Parathyroid adenoma (tissue), 2 donors: ENCODE data around the gene MEIS2.

Experiments used
- H2AFZ ChIP-seq: fragments of 300-600 bp; sonication (generic); one replicate; pipeline ENCODE4 v1.7.0; 2017; ENCODE audit warnings: antibody characterized with exemption, mild to moderate bottlenecking
- H3K27ac ChIP-seq: fragments of 300-600 bp; sonication (generic); one replicate; pipeline ENCODE4 v1.7.0; 2017
- H3K27me3 ChIP-seq: fragments of 300-600 bp; sonication (generic); one replicate; pipeline ENCODE4 v1.7.0; 2017; ENCODE audit warnings: low read length; ENCODE audit not compliant: control insufficient read depth, insufficient read depth
- H3K36me3 ChIP-seq: fragments of 300-600 bp; sonication (generic); one replicate; pipeline ENCODE4 v1.7.0; 2017; ENCODE audit warnings: low read length; ENCODE audit not compliant: control insufficient read depth, insufficient read depth
- H3K4me1 ChIP-seq: fragments of 300-600 bp; sonication (generic); one replicate; pipeline ENCODE4 v1.7.0; 2017; ENCODE audit warnings: control low read depth
- H3K4me2 ChIP-seq: fragments of 300-600 bp; sonication (generic); one replicate; pipeline ENCODE4 v1.7.0; 2017; ENCODE audit warnings: low read length
- H3K4me3 ChIP-seq: fragments of 300-600 bp; sonication (generic); one replicate; pipeline ENCODE4 v1.7.0; 2017; ENCODE audit warnings: low read depth, low read length
- H3K79me2 ChIP-seq: fragments of 300-600 bp; sonication (generic); one replicate; pipeline ENCODE4 v1.7.0; 2017; ENCODE audit warnings: control low read depth
- H3K9ac ChIP-seq: fragments of 300-600 bp; sonication (generic); one replicate; pipeline ENCODE4 v1.7.0; 2017; ENCODE audit warnings: mild to moderate bottlenecking
- H3K9me3 ChIP-seq: fragments of 300-600 bp; sonication (generic); one replicate; pipeline ENCODE4 v1.7.0; 2017; ENCODE audit warnings: low read length; ENCODE audit not compliant: control insufficient read depth
- CTCF ChIP-seq: fragments of 300-600 bp; sonication (generic); IDR thresholded peaks from one replicate; pipeline ENCODE4 v1.7.0; 2017; ENCODE audit warnings: antibody characterized with exemption, mild to moderate bottlenecking
- donor health status: primary hyperparathyroidism.

Gene MEIS2

GRCh38 chr15:37140531-37141058, 40.2 kb upstream of the MEIS2 start:
- TF ChIP-seq CTCF = no peak
- no peaks in the 10 kb centered on the region for H3K9me3 ChIP-seq
- no peak overlapping the region for H3K4me3 ChIP-seq
- no peak overlapping the region for H3K4me2 ChIP-seq
- H3K36me3 ChIP-seq = no peaks in the 10 kb centered on the region
- H3K79me2 ChIP-seq = no peaks in the 10 kb centered on the region
- no peak overlapping the region for H3K9ac ChIP-seq
- no peaks in the 10 kb centered on the region for H3K4me1 ChIP-seq
- H3K27ac ChIP-seq = no peak overlapping the region
- no peak overlapping the region for H2AFZ ChIP-seq
- H3K27me3 ChIP-seq = no peaks in the 10 kb centered on the region

- Histone ChIP-seq H3K9me3 (no peaks in the 10 kb centered on the region), H3K4me2 (no peak overlapping the region), H3K79me2 (no peaks in the 10 kb centered on the region), H3K36me3 (no peaks in the 10 kb centered on the region), H3K9ac (no peak overlapping the region), H3K27me3 (no peaks in the 10 kb centered on the region), H3K27ac (no peak overlapping the region), H3K4me3 (no peak overlapping the region), H2AFZ (no peak overlapping the region), H3K4me1 (no peaks in the 10 kb centered on the region)
- no peak for TF ChIP-seq CTCF
Measured at GRCh38 chr15:37138591-37139215, 38.4 kb upstream of the MEIS2 start.

- no peaks in the 10 kb centered on the region for H3K9me3 ChIP-seq
- H3K4me3 ChIP-seq = no peak overlapping the region
- no peaks in the 10 kb centered on the region for H3K79me2 ChIP-seq
- no peak overlapping the region for H3K27ac ChIP-seq
- TF ChIP-seq CTCF = no peak
- H3K36me3 ChIP-seq = no peaks in the 10 kb centered on the region
- no peak overlapping the region for H3K9ac ChIP-seq
- H3K4me1 ChIP-seq = no peaks in the 10 kb centered on the region
- no peak overlapping the region for H3K4me2 ChIP-seq
- H2AFZ ChIP-seq = no peak overlapping the region
- no peaks in the 10 kb centered on the region for H3K27me3 ChIP-seq
Measured at GRCh38 chr15:37137221-37137620, 36.9 kb upstream of the MEIS2 start.

GRCh38 chr15:37136666-37137065, 36.3 kb upstream of the MEIS2 start:
- Histone ChIP-seq H3K27ac (no peak overlapping the region), H3K4me1 (no peaks in the 10 kb centered on the region), H3K4me3 (no peak overlapping the region), H3K9ac (no peak overlapping the region), H3K36me3 (no peaks in the 10 kb centered on the region), H3K9me3 (no peaks in the 10 kb centered on the region), H2AFZ (no peak overlapping the region), H3K4me2 (no peak overlapping the region), H3K27me3 (no peaks in the 10 kb centered on the region), H3K79me2 (no peaks in the 10 kb centered on the region)
- no peak for TF ChIP-seq CTCF

GRCh38 chr15:37135225-37135624, 34.9 kb upstream of the MEIS2 start:
- Histone ChIP-seq H3K9ac (no peak overlapping the region), H3K36me3 (no peaks in the 10 kb centered on the region), H2AFZ (no peak overlapping the region), H3K79me2 (no peaks in the 10 kb centered on the region), H3K4me2 (no peak overlapping the region), H3K9me3 (no peaks in the 10 kb centered on the region), H3K27ac (no peak overlapping the region), H3K4me1 (no peaks in the 10 kb centered on the region), H3K27me3 (no peaks in the 10 kb centered on the region), H3K4me3 (no peak overlapping the region)
- TF ChIP-seq CTCF = no peak
